ENCODE results near the gene TCHHL1. TPM values are rescaled to one million over a fixed set of nuclear protein-coding genes. Genes with fewer than 3 reads are reported as not detected.

Gene TCHHL1
- total and polyA plus RNA-seq, 2 of the 13 experiments (the other 11 are each of a cell fraction or from before 2014, with no cell fraction given): not detected

GRCh38 chr1:152047730-152048415, 41.0 kb downstream of the TCHHL1 start (continued):
- TF ChIP-seq KDM2A (CRISPR knock-in tag; IDR thresholded peaks at IDR 0.05; ENCODE audit: borderline replicate concordance, low read depth) (peak; percentile 52; the same call in 1 of the 2 replicates), SSRP1 (CRISPR knock-in tag; IDR thresholded peaks at IDR 0.05) (no peak), MLXIP (CRISPR knock-in tag; IDR thresholded peaks at IDR 0.05; ENCODE audit: borderline replicate concordance) (no peak), TFAP4 (IDR thresholded peaks at IDR 0.05; ENCODE audit: borderline replicate concordance, low read depth) (peak; percentile 6; the same call in 1 of the 2 replicates), KDM3A (CRISPR knock-in tag; IDR thresholded peaks at IDR 0.05; ENCODE audit: low read depth) (0 out of 2 replicates have a peak, but pooled peaks have one; percentile 72), ZBTB7A (CRISPR knock-in tag; IDR thresholded peaks at IDR 0.05) (no peak; the same call in 1 of the 2 replicates), ZFYVE20 (CRISPR knock-in tag; IDR thresholded peaks at IDR 0.05; ENCODE audit: borderline replicate concordance, low read depth) (no peak), ZFP36L2 (CRISPR knock-in tag; IDR thresholded peaks at IDR 0.05) (no peak), ZNF432 (CRISPR knock-in tag; IDR thresholded peaks at IDR 0.05; ENCODE audit: borderline replicate concordance) (no peak), NFYB (CRISPR knock-in tag; IDR thresholded peaks at IDR 0.05) (peak; percentile 65), SATB2 (CRISPR knock-in tag; IDR thresholded peaks at IDR 0.05) (no peak), ZNF839 (CRISPR knock-in tag; IDR thresholded peaks at IDR 0.05; ENCODE audit: borderline replicate concordance) (no peak), ZXDC (CRISPR knock-in tag; IDR thresholded peaks at IDR 0.05) (no peak), MTA1 (CRISPR knock-in tag; IDR thresholded peaks at IDR 0.05; ENCODE audit: borderline replicate concordance) (no peak), ETV6 (CRISPR knock-in tag; conservative IDR thresholded peaks at IDR 0.05) (no peak), KAT2B (IDR thresholded peaks at IDR 0.05; ENCODE audit: borderline replicate concordance, low read depth, low read length) (no peak), PAF1 (CRISPR knock-in tag; IDR thresholded peaks at IDR 0.05) (no peak), MNT (IDR thresholded peaks at IDR 0.05) (no peak), NBN (conservative IDR thresholded peaks at IDR 0.05) (no peak), SMAD3 (CRISPR knock-in tag; IDR thresholded peaks at IDR 0.05) (no peak), ZNF280B (CRISPR knock-in tag; IDR thresholded peaks at IDR 0.05; ENCODE audit: borderline replicate concordance) (no peak)

Data from HepG2 (cell line).